HG03460 (cell line): Measurements from ENCODE around the gene KMT2E.
"Not testable (repeated sequence)": the region's sequence is repeated elsewhere in the genome, so short reads cannot be mapped to it uniquely, and the experiment has no call there.

Experiments
- ATAC-seq: cut with Tn5 transposase; IDR thresholded peaks from one replicate; pipeline ENCODE4 v1.9.1; 2021; ENCODE audit not compliant: unreplicated experiment

Gene KMT2E

GRCh38 chr7:105013816-105014692 is at the start of gene KMT2E:
TSS of gene KMT2E (plus strand) at chr7:105014205. CDS start at chr7:105040953, 26,748 bp downstream.
- ATAC-seq: peak; percentile 23

GRCh38 chr7:104964626-104965236 is 49.3 kb upstream of the KMT2E start:
- no peak for ATAC-seq

- no peak for ATAC-seq
Observed at GRCh38 chr7:104966022-104966421, 48.0 kb upstream of the KMT2E start.

- no peak for ATAC-seq
Observed at GRCh38 chr7:104967088-104967487, 46.9 kb upstream of the KMT2E start.

GRCh38 chr7:104967595-104967994 is 46.4 kb upstream of the KMT2E start:
- ATAC-seq: no peak

- ATAC-seq: no peak
Observed at GRCh38 chr7:104968648-104969047, 45.4 kb upstream of the KMT2E start.

GRCh38 chr7:104969183-104969582 is 44.8 kb upstream of the KMT2E start:
- ATAC-seq: no peak

- no peak for ATAC-seq
Observed at GRCh38 chr7:104971290-104972071, 42.5 kb upstream of the KMT2E start.

- ATAC-seq: no peak
Observed at GRCh38 chr7:104972500-104972899, 41.5 kb upstream of the KMT2E start.

GRCh38 chr7:104973227-104973626 is 40.8 kb upstream of the KMT2E start:
- no peak for ATAC-seq

- ATAC-seq: no peak
Observed at GRCh38 chr7:104973909-104974415, 40.0 kb upstream of the KMT2E start.

- ATAC-seq: not testable (repeated sequence)
Observed at GRCh38 chr7:104975553-104975952, 38.5 kb upstream of the KMT2E start.

- ATAC-seq: no peak
Observed at GRCh38 chr7:104976966-104977636, 36.9 kb upstream of the KMT2E start.

- ATAC-seq: no peak
Observed at GRCh38 chr7:104978460-104978859, 35.5 kb upstream of the KMT2E start.

- ATAC-seq: no peak
Observed at GRCh38 chr7:104979167-104979841, 34.7 kb upstream of the KMT2E start.

GRCh38 chr7:104980440-104980839 is 33.6 kb upstream of the KMT2E start:
- ATAC-seq: no peak

- no peak for ATAC-seq
Observed at GRCh38 chr7:104980841-104981671, 32.9 kb upstream of the KMT2E start.

GRCh38 chr7:104981672-104982037 is 32.4 kb upstream of the KMT2E start:
- ATAC-seq: no peak

- ATAC-seq: no peak
Observed at GRCh38 chr7:104982308-104983075, 31.5 kb upstream of the KMT2E start.
